Choroid plexus epithelial cell (primary cell): ENCODE measurements around the gene CACNB4.

Experiments used
- DNase-seq: peaks from one replicate; pipeline ENCODE4 v3.0.0-alpha.2; 2010; ENCODE audit warnings: low read depth
- H3K4me3 ChIP-seq: 2 replicates; pipeline ENCODE4 v1.5.1; 2011; ENCODE audit warnings: low read depth, mild to moderate bottlenecking, control low read depth, low read length, moderate library complexity
- CTCF ChIP-seq: conservative IDR thresholded peaks from 2 replicates; pipeline ENCODE4 v1.5.1; 2011; ENCODE audit warnings: low read depth, mild to moderate bottlenecking, control low read depth, inconsistent platforms, low read length, moderate library complexity

Gene CACNB4

GRCh38 chr2:151809073-151809383 lies 289.8 kb downstream of the CACNB4 start:
- DNase-seq, result no peak
- no peak overlapping the region for H3K4me3 ChIP-seq
- TF ChIP-seq CTCF, result no peak

- TF ChIP-seq CTCF, result peak; percentile 48
- DNase-seq, result peak; percentile 60
- H3K4me3 ChIP-seq, result no peak overlapping the region
Observed at GRCh38 chr2:151808258-151809072, 290.4 kb downstream of the CACNB4 start.

- TF ChIP-seq CTCF, result no peak
- DNase-seq, result no peak
- H3K4me3 ChIP-seq, result no peak overlapping the region
Observed at GRCh38 chr2:151805961-151806360, 292.9 kb downstream of the CACNB4 start.

- TF ChIP-seq CTCF, result no peak
- no peak overlapping the region for H3K4me3 ChIP-seq
- DNase-seq, result no peak
Observed at GRCh38 chr2:151805343-151805742, 293.5 kb downstream of the CACNB4 start.

- no peak for TF ChIP-seq CTCF
- no peak overlapping the region for H3K4me3 ChIP-seq
- DNase-seq, result no peak
Observed at GRCh38 chr2:151803811-151804210, 295.0 kb downstream of the CACNB4 start.

- DNase-seq, result no peak
- no peak overlapping the region for H3K4me3 ChIP-seq
- no peak for TF ChIP-seq CTCF
Observed at GRCh38 chr2:151802315-151802714, 296.5 kb downstream of the CACNB4 start.

GRCh38 chr2:151799886-151800292 lies 299.0 kb downstream of the CACNB4 start:
- DNase-seq, result no peak
- no peak overlapping the region for H3K4me3 ChIP-seq
- TF ChIP-seq CTCF, result no peak
